ENCODE measurements around the gene NKAIN1. TPM values are rescaled to one million over a fixed set of nuclear protein-coding genes. Genes with fewer than 3 reads are reported as not detected.

The NKAIN1 gene
- total RNA-seq, 1 experiment from 2014 or later, result 1.1 TPM

GRCh38 chr1:31191281-31191680 lies 48.4 kb downstream of the NKAIN1 start:
- TF ChIP-seq POLR2A (IDR thresholded peaks at IDR 0.05; ENCODE audit: borderline replicate concordance, extremely low read depth, insufficient read depth, insufficient read length) (no peak), JUND (IDR thresholded peaks at IDR 0.05) (no peak), TCF7L2 (IDR thresholded peaks at IDR 0.05; ENCODE audit: borderline replicate concordance, extremely low read depth, insufficient read depth, insufficient read length) (no peak), ZFX (IDR thresholded peaks at IDR 0.05) (no peak), CEBPB (IDR thresholded peaks at IDR 0.05; ENCODE audit: low read depth) (no peak), POLR2AphosphoS5 (IDR thresholded peaks at IDR 0.05; ENCODE audit: low read depth, low read length) (no peak), EGR1 (IDR thresholded peaks at IDR 0.05; ENCODE audit: low read depth) (no peak), ZBTB33 (IDR thresholded peaks at IDR 0.05; ENCODE audit: extremely low read depth, insufficient replicate concordance, low read length) (no peak), EZH2phosphoT487 (IDR thresholded peaks at IDR 0.05; ENCODE audit: borderline replicate concordance) (no peak), SP1 (IDR thresholded peaks at IDR 0.05; ENCODE audit: low read depth) (no peak), YY1 (IDR thresholded peaks at IDR 0.05; ENCODE audit: extremely low read depth, insufficient replicate concordance, low read depth, low read length) (no peak), ELF1 (IDR thresholded peaks at IDR 0.05; ENCODE audit: borderline replicate concordance, low read depth) (no peak), SIN3A (IDR thresholded peaks at IDR 0.05; ENCODE audit: low read depth) (no peak), RAD21 (IDR thresholded peaks at IDR 0.05; ENCODE audit: low read depth) (no peak), SRF (IDR thresholded peaks at IDR 0.05; ENCODE audit: low read depth) (no peak), EZH2 (IDR thresholded peaks at IDR 0.05) (no peak), CBX3 (IDR thresholded peaks at IDR 0.05; ENCODE audit: low read depth) (no peak)
- TF ChIP-seq, protein P1, sequence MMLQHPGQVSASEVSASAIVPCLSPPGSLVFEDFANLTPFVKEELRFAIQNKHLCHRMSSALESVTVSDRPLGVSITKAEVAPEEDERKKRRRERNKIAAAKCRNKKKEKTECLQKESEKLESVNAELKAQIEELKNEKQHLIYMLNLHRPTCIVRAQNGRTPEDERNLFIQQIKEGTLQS (IDR thresholded peaks at IDR 0.05), result no peak
- TF ChIP-seq, protein P2, sequence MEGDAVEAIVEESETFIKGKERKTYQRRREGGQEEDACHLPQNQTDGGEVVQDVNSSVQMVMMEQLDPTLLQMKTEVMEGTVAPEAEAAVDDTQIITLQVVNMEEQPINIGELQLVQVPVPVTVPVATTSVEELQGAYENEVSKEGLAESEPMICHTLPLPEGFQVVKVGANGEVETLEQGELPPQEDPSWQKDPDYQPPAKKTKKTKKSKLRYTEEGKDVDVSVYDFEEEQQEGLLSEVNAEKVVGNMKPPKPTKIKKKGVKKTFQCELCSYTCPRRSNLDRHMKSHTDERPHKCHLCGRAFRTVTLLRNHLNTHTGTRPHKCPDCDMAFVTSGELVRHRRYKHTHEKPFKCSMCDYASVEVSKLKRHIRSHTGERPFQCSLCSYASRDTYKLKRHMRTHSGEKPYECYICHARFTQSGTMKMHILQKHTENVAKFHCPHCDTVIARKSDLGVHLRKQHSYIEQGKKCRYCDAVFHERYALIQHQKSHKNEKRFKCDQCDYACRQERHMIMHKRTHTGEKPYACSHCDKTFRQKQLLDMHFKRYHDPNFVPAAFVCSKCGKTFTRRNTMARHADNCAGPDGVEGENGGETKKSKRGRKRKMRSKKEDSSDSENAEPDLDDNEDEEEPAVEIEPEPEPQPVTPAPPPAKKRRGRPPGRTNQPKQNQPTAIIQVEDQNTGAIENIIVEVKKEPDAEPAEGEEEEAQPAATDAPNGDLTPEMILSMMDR (IDR thresholded peaks at IDR 0.05 in 2 of 3, conservative IDR thresholded peaks at IDR 0.05 in 1 of 3; ENCODE audit: borderline replicate concordance in 1 of 3, insufficient read depth in 1 of 3, low read depth in 2 of 3, low read length in 2 of 3), result no peak
- TF ChIP-seq, protein P3, sequence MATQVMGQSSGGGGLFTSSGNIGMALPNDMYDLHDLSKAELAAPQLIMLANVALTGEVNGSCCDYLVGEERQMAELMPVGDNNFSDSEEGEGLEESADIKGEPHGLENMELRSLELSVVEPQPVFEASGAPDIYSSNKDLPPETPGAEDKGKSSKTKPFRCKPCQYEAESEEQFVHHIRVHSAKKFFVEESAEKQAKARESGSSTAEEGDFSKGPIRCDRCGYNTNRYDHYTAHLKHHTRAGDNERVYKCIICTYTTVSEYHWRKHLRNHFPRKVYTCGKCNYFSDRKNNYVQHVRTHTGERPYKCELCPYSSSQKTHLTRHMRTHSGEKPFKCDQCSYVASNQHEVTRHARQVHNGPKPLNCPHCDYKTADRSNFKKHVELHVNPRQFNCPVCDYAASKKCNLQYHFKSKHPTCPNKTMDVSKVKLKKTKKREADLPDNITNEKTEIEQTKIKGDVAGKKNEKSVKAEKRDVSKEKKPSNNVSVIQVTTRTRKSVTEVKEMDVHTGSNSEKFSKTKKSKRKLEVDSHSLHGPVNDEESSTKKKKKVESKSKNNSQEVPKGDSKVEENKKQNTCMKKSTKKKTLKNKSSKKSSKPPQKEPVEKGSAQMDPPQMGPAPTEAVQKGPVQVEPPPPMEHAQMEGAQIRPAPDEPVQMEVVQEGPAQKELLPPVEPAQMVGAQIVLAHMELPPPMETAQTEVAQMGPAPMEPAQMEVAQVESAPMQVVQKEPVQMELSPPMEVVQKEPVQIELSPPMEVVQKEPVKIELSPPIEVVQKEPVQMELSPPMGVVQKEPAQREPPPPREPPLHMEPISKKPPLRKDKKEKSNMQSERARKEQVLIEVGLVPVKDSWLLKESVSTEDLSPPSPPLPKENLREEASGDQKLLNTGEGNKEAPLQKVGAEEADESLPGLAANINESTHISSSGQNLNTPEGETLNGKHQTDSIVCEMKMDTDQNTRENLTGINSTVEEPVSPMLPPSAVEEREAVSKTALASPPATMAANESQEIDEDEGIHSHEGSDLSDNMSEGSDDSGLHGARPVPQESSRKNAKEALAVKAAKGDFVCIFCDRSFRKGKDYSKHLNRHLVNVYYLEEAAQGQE (IDR thresholded peaks at IDR 0.05; ENCODE audit: low read depth), result no peak
- no peak overlapping the region for H2AFZ ChIP-seq (ENCODE audit: low read depth, low read length, poor library complexity, severe bottlenecking)
- 0 out of 2 replicates have a peak, but pooled peaks cover 3% of the 10 kb centered on the region for H3K27me3 ChIP-seq (ENCODE audit: insufficient read depth, low read length)
- BruUV-seq (replicated peaks), result no TSS peak
- no peaks in the 10 kb centered on the region for H3K4me1 ChIP-seq (ENCODE audit: control insufficient read depth in 1 of 2, insufficient read depth in 2 of 2, low read length in 2 of 2)
- no peak overlapping the region for H3K9ac ChIP-seq (ENCODE audit: low read length)
- H4K20me1 ChIP-seq (ENCODE audit: insufficient read depth), result no peaks in the 10 kb centered on the region
- no peaks in the 10 kb centered on the region for H3K9me3 ChIP-seq (ENCODE audit: control insufficient read depth in 1 of 2, insufficient read depth in 1 of 2, low read depth in 1 of 2, low read length in 2 of 2)
- ChIA-PET RAD21 (ENCODE audit: low non-redundant PET in 1 of 2, low total read pairs in 2 of 2, uncharacterized antibody in 2 of 2, unreplicated experiment in 2 of 2) (interaction anchor here in 1 of 2 experiments (0.7 kb wide), 1 partner anchor 282 kb away, joined by 4 read pairs; no protein-coding TSS in a partner anchor), CTCF (interaction anchor here (0.7 to 1.6 kb wide), 2 partner anchors 10 to 515 kb away, joined by 3 to 5 read pairs; no protein-coding TSS in a partner anchor), POLR2A (no interaction called here)
- intact Hi-C loops (cut with micrococcal nuclease), result no loop called here
- no peaks in the 10 kb centered on the region for H3K36me3 ChIP-seq (ENCODE audit: control insufficient read depth in 1 of 2, insufficient read depth in 2 of 2, low read length in 2 of 2)
- H3K79me2 ChIP-seq (ENCODE audit: insufficient read depth, low read length), result no peaks in the 10 kb centered on the region
- no peak for ATAC-seq
- no peaks in the 10 kb centered on the region for H3K9me2 ChIP-seq (ENCODE audit: insufficient read depth)
- DNase-seq (ENCODE audit: low read depth, low spot score), result no peak
- H3K4me3 ChIP-seq (replicated peaks in 1 of 2; ENCODE audit: low read depth in 1 of 2, low read length in 2 of 2), result no peak overlapping the region
- H3K4me2 ChIP-seq (ENCODE audit: low read length), result no peak overlapping the region
- no peak overlapping the region for H3K27ac ChIP-seq (ENCODE audit: low read depth, low read length)
